Left cardiac atrium (tissue), 4 donors: ENCODE measurements around the gene ANKS1A. TPM values are rescaled to one million over a fixed set of nuclear protein-coding genes. Genes with fewer than 3 reads are reported as not detected.
"Not testable (repeated sequence)": the region's sequence is repeated elsewhere in the genome, so short reads cannot be mapped to it uniquely, and the experiment has no call there.

Experiments
- ATAC-seq, 2 donors: fragments of 200-7000 bp; cut with Tn5 transposase; one replicate each; pipeline ENCODE4 v1.9.1; 2020; ENCODE audit warnings: mild to moderate bottlenecking in 2 of 2, moderate library complexity in 2 of 2
- DNase-seq: peaks from one replicate; pipeline ENCODE4 v3.0.0-alpha.2; 2020
- intact Hi-C, 2 donors: fragments of 100-400 bp; cut with DNase I; formaldehyde crosslinking; loops; one replicate each; pipeline versions ENCODE4 v1.14.1 to v1.15.1; 2022 to 2023
- total RNA-seq, 2 donors: library from RNA; stranded (reverse); fragmentation: NEBNext Ultra II Directional; extraction: Animal tissue kit (Norgen Biotek cat#: 25700); gene quantifications; one replicate each; pipeline ENCODE4 v1.2.1, GENCODE V29; 2021
- donor health status: DM: no; HTN: yes; CAD: no.
- donor health status: DM: no; HTN: yes; CAD: no; lungs with severe emphysema.
- donor health status: DM: yes; HTN: yes; CAD: no.
- donor health status: Dilated cardiomyopathy.

Gene ANKS1A
- total RNA-seq, 2 donors from 2014 or later = 20.9 to 26.4 TPM

DNA sequence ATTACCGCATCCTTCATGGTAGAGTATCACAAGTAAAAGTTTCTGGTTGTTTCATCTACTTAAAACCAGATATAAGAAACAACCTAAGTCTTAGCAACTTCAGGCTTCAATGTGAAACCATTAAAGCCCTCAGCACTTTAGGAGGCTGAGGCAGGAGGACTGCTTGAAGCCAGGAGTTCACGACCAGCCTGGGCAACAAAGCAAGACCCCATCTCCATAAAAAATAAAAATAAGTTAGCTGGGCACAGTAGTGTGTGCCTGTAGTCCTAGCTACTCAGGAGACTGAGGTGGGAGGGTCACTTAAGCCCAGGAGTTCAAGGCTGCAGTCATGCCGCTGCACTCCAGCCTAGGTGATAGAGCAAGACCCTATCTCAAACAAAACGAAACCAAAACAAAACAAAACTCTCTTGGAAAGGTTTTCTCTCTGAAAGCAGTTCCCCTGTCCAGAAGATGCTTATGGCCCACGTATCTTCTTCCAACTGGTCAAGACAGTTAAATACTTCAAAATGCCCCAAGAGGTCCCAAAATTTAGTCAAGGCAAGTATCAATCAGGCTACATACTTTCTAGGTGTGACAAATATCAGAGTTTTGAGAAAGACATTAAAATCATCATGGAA lies 11.1 kb upstream of the ANKS1A start:
- ATAC-seq = no peak
- intact Hi-C loops = loop anchor here in 1 of 2 donors (10.0 kb wide), 1 partner anchor 267 kb away; the partner anchor contains the start of gene TCP11

DNA sequence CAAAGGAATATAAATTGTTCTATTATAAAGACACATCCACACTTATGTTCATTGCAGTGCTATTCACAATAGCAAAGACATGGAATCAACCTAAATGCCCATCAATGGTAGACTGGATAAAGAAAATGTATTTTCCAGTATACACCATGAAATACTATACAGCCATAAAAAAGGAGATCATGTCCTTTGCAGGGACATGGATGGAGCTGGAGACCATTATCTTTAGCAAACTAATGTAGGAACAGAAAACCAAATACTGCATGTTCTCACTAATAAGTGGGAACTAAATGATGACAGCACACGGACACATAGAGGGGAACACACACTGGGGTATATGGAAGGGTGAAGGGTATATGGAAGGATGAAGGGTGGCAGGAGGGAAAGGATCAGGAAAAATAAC lies 5.0 kb upstream of the ANKS1A start:
- ATAC-seq, DNase-seq: not testable (repeated sequence)
- intact Hi-C loops = loop anchor here in 1 of 2 donors (10.0 kb wide), 1 partner anchor 91 kb away; no protein-coding TSS in a partner anchor

More for the DNA sequence above, 11.1 kb upstream of the ANKS1A start:
- DNase-seq = no peak

DNA sequence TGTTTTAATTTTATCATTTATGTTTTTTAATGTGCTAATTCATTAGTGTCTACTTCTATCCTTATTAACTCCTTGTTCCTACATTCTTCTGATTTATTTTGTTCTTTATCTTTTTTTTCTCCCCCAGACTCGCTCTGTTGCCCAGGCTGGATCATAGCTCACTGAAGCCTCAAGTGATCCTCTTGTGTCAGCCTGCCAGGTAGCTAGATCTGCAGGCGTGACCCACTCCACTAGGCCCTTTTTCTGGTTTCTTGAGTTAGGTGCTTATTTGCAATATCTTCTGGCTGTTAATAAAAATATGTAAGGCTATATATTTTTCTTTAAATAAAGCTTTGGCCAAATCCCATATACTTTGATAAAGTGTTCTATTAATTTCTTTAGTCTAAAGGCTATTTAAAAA lies 4.1 kb upstream of the ANKS1A start:
- DNase-seq = no peak
- intact Hi-C loops = loop anchor here in 1 of 2 donors (10.0 kb wide), 1 partner anchor 90 kb away; no protein-coding TSS in a partner anchor
- no peak for ATAC-seq

DNA sequence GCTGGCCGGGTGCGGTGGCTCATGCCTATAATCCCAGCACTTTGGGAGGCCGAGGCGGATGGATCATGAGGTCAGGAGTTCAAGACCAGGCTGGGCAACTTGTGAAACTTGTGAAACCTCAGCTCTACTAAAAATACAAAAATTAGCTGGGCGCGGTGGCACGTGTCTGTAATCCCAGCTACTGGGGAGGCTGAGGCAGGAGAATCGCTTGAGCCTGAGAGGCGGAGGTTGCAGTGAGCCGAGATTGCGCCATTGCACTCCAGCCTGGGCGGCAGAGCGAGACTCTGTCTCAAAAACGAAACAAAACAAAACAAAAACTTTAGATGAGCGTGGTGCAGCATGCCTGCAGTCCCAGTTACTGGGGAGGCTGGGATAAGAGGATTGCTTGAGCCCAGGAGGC lies 3.2 kb upstream of the ANKS1A start:
- intact Hi-C loops = loop anchor here in 1 of 2 donors (10.0 kb wide), 1 partner anchor 89 kb away; no protein-coding TSS in a partner anchor
- not testable (repeated sequence) for ATAC-seq, DNase-seq

DNA sequence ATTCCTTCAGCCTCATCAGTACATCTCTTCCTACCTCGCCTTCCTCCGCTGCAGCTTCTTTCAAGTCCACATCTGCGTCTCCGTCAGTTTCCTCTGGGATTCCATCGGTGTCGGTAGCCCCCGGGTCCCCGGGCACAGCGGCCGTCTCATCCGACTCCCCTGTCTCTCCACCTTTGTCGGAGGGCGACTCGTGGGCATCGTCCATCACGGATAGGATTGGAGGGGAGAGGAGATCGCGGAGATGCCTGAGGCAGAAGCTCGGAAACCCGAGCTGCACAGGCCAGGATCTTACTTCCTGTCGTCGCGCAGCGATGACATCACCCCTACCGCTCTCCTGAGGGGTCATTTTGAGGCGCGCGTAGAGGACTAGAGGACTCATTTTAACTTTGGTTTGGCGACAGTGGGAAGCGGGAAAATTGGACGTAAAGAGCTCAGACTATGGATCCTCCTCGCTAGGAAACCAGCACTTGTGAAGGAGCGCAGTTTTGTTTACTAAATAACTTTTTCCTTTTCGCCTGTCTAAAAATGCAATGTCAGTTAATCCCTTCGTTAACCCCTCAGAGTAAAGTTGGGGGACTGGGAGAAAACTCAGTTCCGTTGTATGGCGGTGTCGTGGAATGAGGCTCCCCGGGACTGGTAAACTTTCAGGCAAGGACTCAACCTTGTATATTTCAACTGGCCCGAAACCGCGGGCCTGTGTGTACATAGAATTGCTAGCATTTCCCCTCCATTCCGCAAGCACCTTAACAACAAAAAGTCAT lies 1.1 kb upstream of the ANKS1A start, which contains the start of gene TAF11:
Gene TAF11, minus strand, starts transcription at position 290 of the 761 bp plus-strand sequence. Its CDS starts 85 bp downstream, at position 205.
- DNase-seq (peak; percentile 96), ATAC-seq (peak; percentile 93)
- intact Hi-C loops = loop anchor here in 1 of 2 donors (10.0 kb wide), 1 partner anchor 87 kb away; no protein-coding TSS in a partner anchor

DNA sequence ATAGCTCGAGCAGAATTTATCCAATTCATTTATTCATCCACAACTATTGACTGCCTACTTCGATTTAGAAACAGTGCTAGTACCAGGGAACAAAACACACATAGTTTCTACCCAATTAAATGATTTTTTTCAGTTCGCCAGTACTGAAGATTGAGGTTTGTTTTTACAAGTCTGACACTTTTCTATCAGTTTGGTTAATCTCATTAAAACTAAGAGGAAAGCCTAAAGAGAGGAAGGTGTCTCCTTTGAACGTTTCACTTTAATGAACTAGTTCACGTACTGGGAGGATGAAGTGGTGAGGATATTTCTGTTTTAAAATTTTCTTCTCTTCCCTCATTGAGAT lies 570 bp upstream of the ANKS1A start:
- DNase-seq (no peak), ATAC-seq (no peak)
- intact Hi-C loops = loop anchor here in 1 of 2 donors (10.0 kb wide), 1 partner anchor 86 kb away; no protein-coding TSS in a partner anchor

DNA sequence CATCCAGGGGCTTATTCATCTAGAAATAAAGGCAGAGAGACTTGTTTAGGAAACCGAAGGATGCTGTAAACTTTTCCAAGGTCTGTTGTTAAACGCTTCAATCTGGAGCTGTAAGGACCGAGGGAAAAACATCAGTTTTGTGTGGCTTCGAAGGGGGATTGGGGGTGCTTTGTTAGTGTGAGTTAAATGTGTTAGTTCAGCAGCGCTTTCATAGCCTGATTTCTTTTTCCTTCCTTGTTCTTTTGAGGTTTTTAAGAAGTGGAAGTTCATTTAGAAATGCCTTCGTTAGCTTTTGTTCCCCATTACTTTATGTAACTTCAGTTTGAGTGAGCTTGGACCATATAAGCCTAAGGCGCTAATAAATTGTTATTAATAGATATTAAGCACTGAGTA lies 1.5 kb downstream of the ANKS1A start:
- no peak for ATAC-seq
- intact Hi-C loops = loop anchor here in 1 of 2 donors (5.0 kb wide), 1 partner anchor 67 kb away; no protein-coding TSS in a partner anchor

DNA sequence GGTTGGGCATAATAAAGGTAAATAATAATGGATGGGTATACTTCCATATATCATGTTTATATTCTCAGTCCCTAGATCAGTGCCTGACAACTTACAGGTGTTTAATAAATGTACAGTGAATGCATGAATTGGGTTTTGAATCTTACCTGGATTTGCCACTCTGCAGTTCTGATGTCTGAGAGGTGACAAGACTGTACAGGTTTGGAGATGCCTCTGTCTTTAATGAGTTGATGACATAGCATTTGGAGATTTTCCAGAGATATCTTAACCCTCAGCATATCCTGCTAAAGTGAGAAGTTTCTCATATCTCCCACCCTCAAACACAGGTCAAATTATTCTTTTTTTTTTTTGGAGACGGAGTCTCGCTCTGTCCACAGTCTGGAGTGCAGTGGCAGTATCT lies 2.2 kb downstream of the ANKS1A start:
- intact Hi-C loops = loop anchor here in 1 of 2 donors (5.0 kb wide), 1 partner anchor 66 kb away; no protein-coding TSS in a partner anchor
- no peak for ATAC-seq
- no peak for DNase-seq

More for the DNA sequence above, 1.5 kb downstream of the ANKS1A start:
- no peak for DNase-seq

DNA sequence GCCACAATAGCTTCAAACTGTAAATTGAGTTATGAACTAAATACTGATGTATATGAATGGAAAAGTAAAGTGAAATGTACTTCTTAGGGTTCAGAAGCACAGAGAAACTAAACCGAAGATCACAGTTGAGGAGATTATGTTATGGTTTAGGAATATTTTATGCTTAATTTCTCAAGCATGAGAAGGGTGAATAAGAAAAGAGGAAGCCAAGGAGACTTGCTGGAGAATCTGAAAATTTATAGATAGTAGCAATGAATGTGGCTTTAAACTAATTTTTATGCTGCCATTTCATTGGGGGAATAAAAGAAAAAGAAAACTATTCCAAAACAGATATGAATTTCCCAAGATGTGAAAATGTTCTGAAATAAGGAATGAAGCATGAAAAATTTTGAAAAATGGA lies 5.6 kb downstream of the ANKS1A start:
- no peak for ATAC-seq
- intact Hi-C loops = loop anchor here in 1 of 2 donors (5.0 kb wide), 1 partner anchor 63 kb away; no protein-coding TSS in a partner anchor
- DNase-seq = no peak

DNA sequence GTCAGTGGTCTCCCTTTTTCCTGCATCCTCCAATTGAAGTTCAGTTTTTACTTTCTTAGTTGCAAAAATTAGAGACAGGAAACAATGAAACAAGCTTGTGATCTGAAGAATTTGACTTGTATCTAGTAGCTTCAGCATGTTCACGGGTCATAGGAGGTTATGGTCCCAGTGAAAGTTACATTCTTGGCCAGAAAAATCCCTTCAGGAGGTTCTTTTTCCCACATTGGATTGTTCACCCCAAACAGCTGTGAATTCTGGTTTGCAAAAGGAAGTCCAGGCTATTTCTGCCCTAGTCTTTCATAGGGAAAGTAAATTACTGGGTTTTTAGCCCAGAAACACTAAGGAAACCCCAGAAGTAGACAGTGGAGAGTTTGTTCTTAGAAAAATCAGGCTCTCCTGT lies 8.1 kb downstream of the ANKS1A start:
- intact Hi-C loops = no loop called here
- ATAC-seq (no peak), DNase-seq (no peak)

DNA sequence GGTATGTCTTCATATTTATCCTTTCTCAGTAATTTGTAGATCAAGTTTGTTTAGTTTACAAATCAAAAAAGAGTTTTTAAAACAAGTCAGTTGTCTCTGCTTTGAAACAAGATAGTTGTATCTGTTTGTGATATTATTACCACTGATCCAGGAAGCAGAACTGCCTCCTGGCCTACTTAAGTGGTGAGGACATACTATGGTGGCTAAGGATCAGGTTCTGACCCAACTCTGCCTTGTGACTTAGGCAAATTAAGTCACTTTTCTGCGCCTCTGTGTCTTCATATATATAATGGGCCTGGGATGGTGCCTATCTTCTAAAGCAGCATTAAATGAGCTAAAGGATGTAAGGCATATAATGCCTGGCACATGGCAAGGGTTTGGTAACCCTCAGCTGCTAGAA lies 8.7 kb downstream of the ANKS1A start:
- intact Hi-C loops = no loop called here
- ATAC-seq = no peak
- no peak for DNase-seq

DNA sequence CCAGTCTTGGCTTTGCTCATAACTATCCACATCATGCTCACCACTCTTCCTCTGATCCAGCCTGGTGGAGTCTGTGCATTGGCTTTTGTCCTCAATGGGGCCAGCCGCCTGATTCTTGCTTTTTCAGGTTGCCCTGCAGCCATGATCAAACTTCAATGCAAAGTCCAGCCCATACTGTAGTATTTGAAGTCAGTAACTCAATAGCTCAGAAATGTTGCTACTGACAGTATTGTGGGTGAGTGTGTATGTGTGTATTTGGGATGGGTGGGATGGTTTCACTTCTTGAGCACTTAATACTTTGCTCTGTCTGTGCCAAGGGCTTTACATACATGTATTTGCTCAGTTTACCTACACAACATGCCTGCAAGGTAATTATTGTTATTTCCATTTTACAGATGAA lies 10.7 kb downstream of the ANKS1A start:
- intact Hi-C loops, DNase-seq, ATAC-seq: not testable (repeated sequence)

DNA sequence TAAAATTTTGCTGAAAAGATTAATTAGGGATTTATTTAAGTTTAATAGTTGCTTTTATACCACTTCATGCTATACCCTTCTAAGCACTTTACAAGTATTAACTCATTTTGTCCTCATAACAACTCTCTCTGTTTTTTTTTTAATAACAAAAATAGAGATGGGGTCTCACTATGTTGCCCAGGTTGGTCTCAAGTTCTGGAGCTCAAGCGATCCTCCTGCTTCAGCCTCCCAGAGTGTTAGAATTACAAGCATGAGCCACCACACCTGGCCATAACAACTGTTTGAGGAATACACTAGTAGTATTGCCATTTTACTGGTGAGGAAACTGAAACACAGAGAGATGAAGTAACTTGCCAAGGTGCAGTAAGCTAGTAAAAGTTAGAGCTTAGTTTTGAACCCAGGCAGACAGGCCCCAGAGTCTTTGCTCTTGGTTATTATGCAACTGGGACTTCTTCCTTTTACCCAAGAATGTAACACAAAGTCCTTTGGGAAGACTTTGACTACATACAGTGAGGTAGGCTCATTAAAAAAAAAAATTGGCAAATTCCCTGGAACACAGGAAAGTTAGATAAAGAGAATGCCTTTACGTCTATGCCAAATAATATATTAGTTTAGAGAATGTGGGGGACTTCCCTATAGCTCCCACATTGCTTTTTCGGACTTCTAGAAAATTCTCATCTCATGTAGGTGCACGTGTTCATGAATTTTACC lies 11.4 kb downstream of the ANKS1A start:
- intact Hi-C loops = no loop called here
- DNase-seq = no peak
- ATAC-seq = no peak

DNA sequence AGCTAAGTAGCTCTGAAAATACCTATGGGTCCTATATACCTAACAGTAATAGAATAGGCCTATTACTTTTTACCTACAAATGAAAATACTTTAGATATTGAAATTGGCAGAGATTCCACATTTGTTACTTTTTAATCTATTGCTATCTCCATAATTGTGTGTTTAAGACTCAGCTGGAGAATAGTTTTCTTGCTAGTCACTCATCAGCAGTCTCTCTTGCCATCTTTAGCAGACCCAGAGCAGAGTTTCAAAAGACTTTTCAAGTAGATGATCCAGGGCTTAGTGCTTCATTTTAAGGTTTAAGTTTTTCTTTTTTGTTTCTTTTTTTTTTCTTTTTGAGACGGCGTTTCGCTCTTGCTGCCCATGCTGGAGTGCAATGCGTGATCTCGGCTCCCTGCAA lies 12.9 kb downstream of the ANKS1A start:
- intact Hi-C loops = no loop called here
- ATAC-seq = peak in 1 of 2 donors; percentile 49
- no peak for DNase-seq

DNA sequence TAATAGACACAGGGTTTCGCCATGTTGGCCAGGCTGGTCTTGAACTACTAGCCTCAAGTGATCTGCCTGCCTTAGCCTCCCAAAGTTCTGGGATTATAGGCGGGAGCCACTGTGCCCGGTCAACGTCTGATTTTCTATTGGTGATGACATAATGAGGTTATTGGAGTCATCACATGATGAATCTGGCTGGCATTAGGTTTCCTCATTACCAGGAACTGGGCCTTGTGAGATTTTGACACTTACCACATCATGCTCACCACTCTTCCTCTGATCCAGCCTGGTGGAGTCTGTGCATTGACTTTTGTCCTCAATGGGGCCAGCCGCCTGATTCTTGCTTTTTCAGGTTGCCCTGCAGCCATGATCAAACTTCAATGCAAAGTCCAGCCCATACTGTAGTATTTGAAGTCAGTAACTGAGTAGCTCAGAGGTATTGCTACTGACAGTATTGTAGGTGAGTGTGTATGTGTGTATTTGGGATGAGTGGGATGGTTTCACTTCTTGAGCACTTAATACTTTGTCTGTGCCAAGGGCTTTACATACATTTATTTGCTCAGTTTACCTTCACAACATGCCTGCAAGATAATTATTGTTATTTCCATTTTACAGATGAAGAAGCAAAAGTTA lies 16.0 kb downstream of the ANKS1A start:
- ATAC-seq = no peak
- no peak for DNase-seq
- intact Hi-C loops = no loop called here

DNA sequence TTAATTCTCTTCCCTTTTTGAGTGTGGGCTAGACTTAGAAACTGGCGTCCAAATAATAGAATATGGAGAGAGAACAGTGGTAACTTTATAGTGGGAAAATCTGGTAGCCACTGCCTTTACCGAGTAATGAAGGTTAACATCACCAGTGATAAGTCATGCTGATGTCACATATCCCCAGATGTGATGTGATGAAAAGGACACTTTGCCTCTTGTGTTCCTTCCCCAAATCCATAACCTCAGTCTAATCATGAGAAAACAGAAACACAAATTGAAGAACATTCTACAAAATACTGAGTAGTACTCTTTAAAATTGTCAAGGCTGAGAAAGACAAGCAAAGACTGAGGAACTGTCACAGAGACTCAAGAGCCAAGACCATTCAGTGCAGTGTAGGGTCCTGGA lies 17.8 kb downstream of the ANKS1A start:
- intact Hi-C loops = no loop called here
- DNase-seq = no peak
- no peak for ATAC-seq

DNA sequence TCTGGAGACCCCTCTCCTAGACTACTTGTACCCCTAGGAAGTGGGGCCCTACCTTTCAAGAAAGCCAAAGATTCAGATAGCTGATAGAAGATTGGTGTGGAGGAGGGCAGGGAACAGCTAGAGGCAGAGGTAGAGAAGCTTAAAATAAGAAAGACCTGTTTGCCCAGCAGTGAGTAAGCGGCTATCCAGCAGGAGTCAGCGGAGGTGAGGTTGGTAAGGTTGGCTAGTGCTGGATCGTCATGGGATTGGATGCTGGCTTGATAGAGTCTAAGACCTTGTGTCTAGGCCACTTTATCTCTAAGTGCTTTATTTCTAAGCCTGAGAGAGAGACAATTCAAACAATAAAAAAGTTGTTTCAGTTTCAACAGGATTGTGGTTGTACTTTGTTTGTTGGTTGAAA lies 19.1 kb downstream of the ANKS1A start:
- ATAC-seq (no peak), DNase-seq (no peak)
- intact Hi-C loops = no loop called here

DNA sequence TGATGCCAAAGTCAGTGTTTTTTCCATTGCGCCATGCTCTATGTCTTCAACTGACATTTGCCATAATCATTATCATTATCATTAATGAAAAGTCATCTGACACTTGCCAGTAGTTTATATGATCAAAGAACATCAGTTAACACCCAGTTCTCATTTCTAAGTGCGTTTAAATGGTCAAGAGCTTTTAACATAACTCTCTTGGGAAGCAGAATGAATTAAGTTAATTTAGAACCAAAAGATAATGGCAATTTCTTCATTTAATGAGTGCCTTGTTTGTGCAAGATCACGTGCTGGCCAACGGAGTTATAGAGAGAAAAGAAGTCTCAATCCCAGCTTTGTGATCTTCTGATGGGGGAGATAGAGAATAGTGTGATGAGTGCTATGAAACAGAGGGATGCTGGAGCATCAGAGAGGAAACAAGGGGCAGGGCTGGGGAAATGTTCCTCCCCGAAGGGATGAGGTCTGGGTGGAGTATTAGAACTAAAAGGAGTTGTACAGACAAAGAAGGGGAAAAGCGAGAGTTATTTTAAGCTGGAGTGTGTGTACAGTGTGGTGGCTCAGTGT lies 20.3 kb downstream of the ANKS1A start:
- intact Hi-C loops = no loop called here
- no peak for DNase-seq
- no peak for ATAC-seq

DNA sequence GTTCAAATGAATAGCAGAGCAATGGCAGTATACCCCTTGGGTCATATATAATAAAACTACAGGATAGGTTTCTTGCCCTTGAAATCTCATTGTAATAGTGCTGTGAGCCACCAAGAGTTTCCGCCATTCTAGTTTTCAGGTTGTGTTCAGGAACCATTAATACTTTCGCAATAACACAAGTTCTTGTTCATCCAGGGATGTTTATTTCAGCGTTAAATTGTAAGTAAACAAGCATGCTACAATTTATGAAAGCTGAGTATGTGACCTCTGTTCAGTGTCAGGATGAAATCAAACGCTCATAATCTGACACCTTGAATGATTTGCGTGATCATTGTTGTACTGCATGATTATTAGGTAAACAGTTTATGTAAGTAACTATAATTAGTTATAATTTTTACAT lies 22.8 kb downstream of the ANKS1A start:
- ATAC-seq = no peak
- intact Hi-C loops = no loop called here

More for the DNA sequence above, 22.8 kb downstream of the ANKS1A start:
- DNase-seq = no peak
